K562 (cell line): ENCODE results near the gene ALDH5A1. TPM values are rescaled to one million over a fixed set of nuclear protein-coding genes. Genes with fewer than 3 reads are reported as not detected.

Source experiments
- ATAC-seq: fragments of 200-7000 bp; cut with Tn5 transposase; 3 replicates; pipeline ENCODE4 v1.9.1; 2020; ENCODE audit warnings: moderate library complexity
- BruUV-seq: library from RNA; stranded (reverse); fragments of 400-500 nt; replicated peaks from 2 replicates; lab custom pipeline; 2021; lab: Mats Ljungman, UMichigan
- CTCF ChIA-PET: fragments of 300-600 bp; formaldehyde crosslinking; extraction: SDS; loops from one replicate; lab custom pipeline; 2021; ENCODE audit warnings: low intra/inter-chr PET ratio; lab: Yijun Ruan, JAX
- POLR2A ChIA-PET: fragments of 300-600, 350-650 bp; sonication (Branson Sonifier 250); formaldehyde crosslinking; extraction: SDS; loops from one replicate; lab custom pipeline; 2021; ENCODE audit warnings: antibody characterized with exemption, inconsistent platforms; lab: Yijun Ruan, JAX
- DNase-seq, 4 experiments: peaks; one replicate each; pipeline versions ENCODE4 v3.0.0 to v3.0.0-alpha.2; 2011 to 2018; ENCODE audit warnings: low spot score in 3 of 4, mixed read lengths in 3 of 4; ENCODE audit errors: extremely low read depth in 1 of 4
- FAIRE-seq: peaks from 2 replicates; lab custom pipeline; 2011; peaks lifted over from hg19 to GRCh38; lab: Jason Lieb, UNC
- H2AFZ ChIP-seq: 2 replicates; pipeline ENCODE4 v1.6.0; 2011; ENCODE audit warnings: low read depth, low read length, control low read depth, inconsistent platforms
- H3K27ac ChIP-seq: fragments of 200-600 bp; 3 replicates; pipeline ENCODE4 v1.8.0; 2011; ENCODE audit warnings: low read depth, mild to moderate bottlenecking, control low read depth, inconsistent platforms, low read length, moderate library complexity, mixed read lengths; ENCODE audit errors: extremely low read depth
- H3K27me3 ChIP-seq, 2 experiments: fragments of 300-600 bp in 1 of 2; 2 replicates in 1 of 2; 3 replicates in 1 of 2; pipeline versions ENCODE4 v1.6.0 to v1.8.0; 2011; ENCODE audit warnings: inconsistent platforms in 2 of 2, low read length in 2 of 2, mild to moderate bottlenecking in 1 of 2, mixed read lengths in 1 of 2, moderate library complexity in 1 of 2; ENCODE audit not compliant: control insufficient read depth in 2 of 2, insufficient read depth in 2 of 2
- H3K36me3 ChIP-seq: fragments of 300-600 bp; 3 replicates; pipeline ENCODE4 v1.8.0; 2011; ENCODE audit warnings: mild to moderate bottlenecking, low read length, inconsistent platforms; ENCODE audit not compliant: control insufficient read depth, insufficient read depth
- H3K4me1 ChIP-seq, 2 experiments: fragments of 200-600 bp in 1 of 2; replicated peaks in 1 of 2; 2 replicates in 1 of 2; 3 replicates in 1 of 2; pipeline versions ENCODE4 v1.5.1 to v1.8.0; 2011; ENCODE audit warnings: inconsistent platforms in 2 of 2, low read length in 2 of 2, mild to moderate bottlenecking in 1 of 2, mixed read lengths in 1 of 2, moderate library complexity in 1 of 2; ENCODE audit not compliant: control insufficient read depth in 2 of 2, insufficient read depth in 2 of 2
- H3K4me2 ChIP-seq: 2 replicates; pipeline ENCODE4 v1.6.1; 2011; ENCODE audit warnings: low read length, control low read depth, inconsistent platforms, mixed read lengths; ENCODE audit not compliant: insufficient read depth
- H3K4me3 ChIP-seq: fragments of 200-600 bp; sonication (generic), shearing (Covaris generic); 2 replicates; pipeline ENCODE4 v1.5.1; 2016; ENCODE audit warnings: control low read depth, inconsistent platforms
- H3K79me2 ChIP-seq: fragments of 200-600 bp; 3 replicates; pipeline ENCODE4 v1.8.0; 2011; ENCODE audit warnings: low read length, inconsistent platforms; ENCODE audit not compliant: control insufficient read depth, insufficient read depth
- H3K9ac ChIP-seq, 2 experiments: 2 replicates each; pipeline versions ENCODE4 v1.6.0 to v1.6.1; 2011; ENCODE audit warnings: low read depth in 2 of 2, low read length in 2 of 2, control low read depth in 1 of 2, inconsistent platforms in 1 of 2, mild to moderate bottlenecking in 1 of 2, mixed read lengths in 1 of 2; ENCODE audit not compliant: insufficient read depth in 1 of 2
- H3K9me1 ChIP-seq: one replicate; pipeline ENCODE4 v1.6.0; 2011; ENCODE audit warnings: inconsistent platforms, mild to moderate bottlenecking, low read length, moderate library complexity; ENCODE audit not compliant: control insufficient read depth, insufficient read depth
- H3K9me3 ChIP-seq: replicated peaks from 2 replicates; pipeline ENCODE4 v1.5.1; 2011; ENCODE audit warnings: low read depth, low read length, inconsistent platforms; ENCODE audit not compliant: control insufficient read depth, insufficient read depth
- H4K20me1 ChIP-seq: replicated peaks from 2 replicates; pipeline ENCODE4 v1.6.1; 2011; ENCODE audit warnings: low read length, inconsistent platforms, mixed read lengths; ENCODE audit not compliant: control insufficient read depth, insufficient read depth
- ATF1 ChIP-seq, 2 experiments: fragments of 450-650 bp in 1 of 2; IDR thresholded peaks; 2 replicates each; pipeline ENCODE4 v1.6.1; 2016; ENCODE audit warnings: missing compliant biosample characterization in 1 of 2, missing genetic modification characterization in 1 of 2
- ATF6 ChIP-seq: sonication (generic); formaldehyde crosslinking; IDR thresholded peaks from 2 replicates; pipeline ENCODE4 v1.4.0; 2020; ENCODE audit warnings: mild to moderate bottlenecking, missing genetic modification reagents
- COPS2 ChIP-seq: fragments of 450-650 bp; conservative IDR thresholded peaks from 2 replicates; pipeline ENCODE4 v1.6.1; 2016; ENCODE audit warnings: mild to moderate bottlenecking, moderate library complexity
- CTCF ChIP-seq, 3 experiments: IDR thresholded peaks in 2 of 3; conservative IDR thresholded peaks in 1 of 3; 2 replicates each; pipeline ENCODE4 v1.5.1; 2011 to 2012; ENCODE audit warnings: low read length in 3 of 3, mild to moderate bottlenecking in 3 of 3, control low read depth in 2 of 3, improper control_type of control experiment in 1 of 3, inconsistent platforms in 1 of 3, low read depth in 1 of 3, mixed read lengths in 1 of 3, moderate library complexity in 1 of 3; ENCODE audit not compliant: insufficient read depth in 2 of 3
- ELF4 ChIP-seq: fragments of 450-650 bp; formaldehyde crosslinking; IDR thresholded peaks from 2 replicates; pipeline ENCODE4 v1.4.0; 2022; ENCODE audit warnings: missing genetic modification characterization
- HES1 ChIP-seq: fragments of 450-650 bp; IDR thresholded peaks from 2 replicates; pipeline ENCODE4 v1.6.1; 2016; ENCODE audit warnings: low read depth, mild to moderate bottlenecking, moderate library complexity
- RAD21 ChIP-seq, 2 experiments: fragments of 250-450 bp in 1 of 2; fragments of 450-650 bp in 1 of 2; sonication (Bioruptor Pico) in 1 of 2; formaldehyde crosslinking in 1 of 2; IDR thresholded peaks in 1 of 2; conservative IDR thresholded peaks in 1 of 2; 2 replicates each; pipeline versions ENCODE4 v1.4.0 to v1.8.0; 2020 to 2022; ENCODE audit warnings: mild to moderate bottlenecking in 2 of 2, moderate library complexity in 1 of 2
- RBFOX2 ChIP-seq: fragments of 200-400 bp; formaldehyde crosslinking; IDR thresholded peaks from 2 replicates; pipeline ENCODE4 v1.6.1; 2017; ENCODE audit warnings: low read depth, mild to moderate bottlenecking, low read length, moderate library complexity
- TAF1 ChIP-seq: IDR thresholded peaks from 2 replicates; pipeline ENCODE4 v1.6.1; 2011; ENCODE audit warnings: mild to moderate bottlenecking, low read length, moderate library complexity; ENCODE audit not compliant: insufficient read depth, control insufficient read depth, severe bottlenecking; ENCODE audit errors: extremely low read depth
- THAP7 ChIP-seq: fragments of 250-450 bp; sonication (Bioruptor Pico); IDR thresholded peaks from 2 replicates; pipeline ENCODE4 v1.5.0; 2021
- ZFPM2 ChIP-seq: fragments of 250-450 bp; sonication (Bioruptor Pico); IDR thresholded peaks from 2 replicates; pipeline ENCODE4 v1.5.1; 2022; ENCODE audit warnings: mild to moderate bottlenecking
- ZNF274 ChIP-seq: IDR thresholded peaks from 2 replicates; pipeline ENCODE4 v1.6.1; 2011; ENCODE audit warnings: low read depth, mild to moderate bottlenecking, low read length, moderate library complexity, borderline replicate concordance
- ZNF384 ChIP-seq: IDR thresholded peaks from 2 replicates; pipeline ENCODE4 v1.6.1; 2012; ENCODE audit warnings: low read depth, low read length, improper control_type of control experiment
- ZZZ3 ChIP-seq: fragments of 450-650 bp; IDR thresholded peaks from 2 replicates; pipeline ENCODE4 v1.6.1; 2016; ENCODE audit warnings: antibody characterized with exemption, mild to moderate bottlenecking, moderate library complexity
- WGBS: fragments of 100-300 bp; shearing (Covaris generic); methylation state at CpG from one replicate; pipeline ENCODE4 v1.1.6; 2016; ENCODE audit warnings: low coverage, mixed read lengths; ENCODE audit not compliant: insufficient coverage; ENCODE audit errors: missing lambda C conversion rate; 5-methylcytosine and 5-hydroxymethylcytosine counted together
- in situ Hi-C: fragments of 300-500 bp; cut with MboI; formaldehyde crosslinking; loops from 4 replicates; pipeline ENCODE4 v1.15.0; 2018; ENCODE audit warnings: inconsistent platforms, mixed read lengths
- intact Hi-C: fragments of 100-400 bp; cut with micrococcal nuclease; formaldehyde crosslinking; loops from 2 replicates; pipeline ENCODE4 v1.14.2; 2022
- polyA plus RNA-seq, 8 experiments: library from polyadenylated mRNA; depleted of rRNA in 4 of 8; stranded (reverse) in 5 of 8; unstranded in 3 of 8; fragments of >200 nt; fragmentation: Nextera tagmentation in 2 of 8; fragmentation: Illumina TruSeq in 1 of 8; extraction: Ambion mirVana in 2 of 8; extraction: Trizol in 1 of 8; gene quantifications; 2 replicates each; pipeline versions ENCODE4 v1.2.1 to v1.2.3, GENCODE V29; 2011 to 2014; ENCODE audit warnings: inconsistent platforms in 1 of 8, missing spikeins in 1 of 8
- total RNA-seq, 7 experiments: library from RNA; depleted of rRNA in 6 of 7; stranded (reverse); fragments of >200 nt in 6 of 7; fragmentation: Illumina TruSeq in 2 of 7; extraction: Trizol in 2 of 7; gene quantifications; 2 replicates each; pipeline versions ENCODE4 v1.2.1 to v1.2.3, GENCODE V29; 2011 to 2021; ENCODE audit warnings: low replicate concordance in 1 of 7

ALDH5A1 gene
- total and polyA plus RNA-seq, 9 of the 15 experiments (the other 6 are each of a cell fraction or from before 2014, with no cell fraction given) = 2.2 to 19.7 (median 9.5) TPM

- TF ChIP-seq ZNF384 (no peak), COPS2 (no peak), CTCF (IDR thresholded peaks at IDR 0.05 in 2 of 3, conservative IDR thresholded peaks at IDR 0.05 in 1 of 3; ENCODE audit: insufficient read depth in 2 of 3, low read depth in 1 of 3, low read length in 3 of 3) (0 out of 6 replicates have a peak, but pooled peaks of 1 of the 3 experiments have one; percentile 19), ZFPM2 (CRISPR knock-in tag) (no peak), ATF1 (CRISPR knock-in tag; IDR thresholded peaks at IDR 0.05) (no peak), ATF1 (tag; IDR thresholded peaks at IDR 0.05) (no peak), TAF1 (no peak), RBFOX2 (no peak), ELF4 (no peak), RAD21 (CRISPR knock-in tag; conservative IDR thresholded peaks at IDR 0.05 in 1 of 2, IDR thresholded peaks at IDR 0.05 in 1 of 2) (peak in 1 of 2 experiments; percentile 26; a peak in 1 of 4 replicates), ZNF274 (no peak), THAP7 (no peak), ATF6 (no peak), ZZZ3 (no peak), HES1 (no peak)
- FAIRE-seq = no peak
- in situ Hi-C loops (no loop called here), intact Hi-C loops (no loop called here)
- 0% methylated on average over 10 of the region's 10 CpGs for WGBS
- Histone ChIP-seq H3K4me2 (no peak overlapping the region), H3K27ac (no peak overlapping the region), H4K20me1 (no peaks in the 10 kb centered on the region), H3K9ac (0 out of 4 replicates have a peak overlapping the region, but pooled peaks of 1 of the 2 experiments have one; percentile 23), H3K79me2 (no peaks in the 10 kb centered on the region), H3K9me1 (no peaks in the 10 kb centered on the region), H3K4me3 (no peak overlapping the region), H2AFZ (no peak overlapping the region), H3K36me3 (no peaks in the 10 kb centered on the region), H3K9me3 (no peaks in the 10 kb centered on the region), H3K27me3 (peaks cover 40 to 47% of the 10 kb centered on the region in 2 experiments), H3K4me1 (no peaks in the 10 kb centered on the region)
- POLR2A ChIA-PET = interaction anchor here (0.7 to 0.9 kb wide), 2 partner anchors 21 to 154 kb away, joined by 3 to 4 read pairs; no protein-coding TSS in a partner anchor
- BruUV-seq = no TSS peak
- CTCF ChIA-PET = no interaction called here
- peak; percentile 68 for ATAC-seq
- no peak for DNase-seq
Observed at GRCh38 chr6:24564081-24564480, 69.3 kb downstream of the ALDH5A1 start.
